Left ventricle myocardium inferior (tissue), 1 donor: ENCODE measurements around the gene ZMYND11. TPM values are rescaled to one million over a fixed set of nuclear protein-coding genes. Genes with fewer than 3 reads are reported as not detected.

Experiments used
- DNase-seq: peaks from one replicate; pipeline ENCODE4 v3.0.0-alpha.2; 2020
- H3K27ac ChIP-seq: fragments of 200-600 bp; replicated peaks from 2 replicates; pipeline ENCODE4 v1.8.0; 2021
- H3K27me3 ChIP-seq: fragments of 200-600 bp; 2 replicates; pipeline ENCODE4 v1.8.0; 2021; ENCODE audit warnings: low read depth
- H3K36me3 ChIP-seq: fragments of 200-600 bp; 2 replicates; pipeline ENCODE4 v1.8.0; 2021
- H3K4me1 ChIP-seq: fragments of 200-600 bp; 2 replicates; pipeline ENCODE4 v1.8.0; 2021
- H3K4me3 ChIP-seq: fragments of 200-600 bp; 2 replicates; pipeline ENCODE4 v1.8.0; 2021; ENCODE audit warnings: mild to moderate bottlenecking, moderate library complexity
- H3K9me3 ChIP-seq: fragments of 200-600 bp; replicated peaks from 2 replicates; pipeline ENCODE4 v1.8.0; 2021
- CTCF ChIP-seq: fragments of 200-600 bp; IDR thresholded peaks from 2 replicates; pipeline ENCODE4 v1.8.0; 2021; ENCODE audit warnings: antibody characterized with exemption, mild to moderate bottlenecking, borderline replicate concordance
- intact Hi-C: fragments of 100-400 bp; cut with micrococcal nuclease; formaldehyde crosslinking; loops from one replicate; pipeline ENCODE4 v1.11.0; 2022
- total RNA-seq: library from RNA; stranded (reverse); fragmentation: NEBNext Ultra II Directional; extraction: Animal tissue kit (Norgen Biotek cat#: 25700); gene quantifications from one replicate; pipeline ENCODE4 v1.2.1, GENCODE V29; 2021
- donor health status: DM: no; HTN: yes; CAD: no; lungs with severe emphysema.

Gene ZMYND11
- total RNA-seq, 1 donor from 2014 or later, result 79.6 TPM

DNA sequence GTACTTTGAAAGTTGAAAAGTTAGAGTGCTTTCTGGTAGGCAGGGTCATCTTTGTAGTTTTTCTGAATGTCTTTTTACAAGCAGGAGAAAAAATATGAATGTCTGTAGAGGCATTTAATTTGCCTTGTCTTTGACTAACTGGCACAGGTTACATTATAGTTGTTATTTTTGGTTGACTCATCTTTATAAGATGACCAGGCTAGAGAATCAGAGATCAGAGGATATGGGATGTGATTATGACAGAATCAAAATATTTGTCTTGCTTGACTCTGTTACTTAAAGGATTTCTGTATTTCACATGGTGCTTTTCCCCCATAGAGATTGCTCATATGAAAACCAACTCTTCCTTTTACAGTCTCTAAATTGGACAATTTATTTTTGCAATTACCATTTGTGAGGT is 2.4 kb downstream of the ZMYND11 start:
- no peak overlapping the region for H3K4me3 ChIP-seq
- no peaks in the 10 kb centered on the region for H3K27me3 ChIP-seq
- no peaks in the 10 kb centered on the region for H3K36me3 ChIP-seq
- peaks cover 72% of the 10 kb centered on the region for H3K4me1 ChIP-seq
- DNase-seq, result no peak
- no peak for TF ChIP-seq CTCF
- H3K27ac ChIP-seq, result no peak overlapping the region
- H3K9me3 ChIP-seq, result no peaks in the 10 kb centered on the region
- intact Hi-C loops, result no loop called here

GRCh38 chr10:142371-142770 is 7.1 kb downstream of the ZMYND11 start:
- no peak for DNase-seq
- H3K4me1 ChIP-seq, result peaks cover 52% of the 10 kb centered on the region
- H3K9me3 ChIP-seq, result peaks cover 4% of the 10 kb centered on the region
- H3K36me3 ChIP-seq, result no peaks in the 10 kb centered on the region
- no peaks in the 10 kb centered on the region for H3K27me3 ChIP-seq
- H3K27ac ChIP-seq, result no peak overlapping the region
- no peak for TF ChIP-seq CTCF
- intact Hi-C loops, result no loop called here
- H3K4me3 ChIP-seq, result no peak overlapping the region

DNA sequence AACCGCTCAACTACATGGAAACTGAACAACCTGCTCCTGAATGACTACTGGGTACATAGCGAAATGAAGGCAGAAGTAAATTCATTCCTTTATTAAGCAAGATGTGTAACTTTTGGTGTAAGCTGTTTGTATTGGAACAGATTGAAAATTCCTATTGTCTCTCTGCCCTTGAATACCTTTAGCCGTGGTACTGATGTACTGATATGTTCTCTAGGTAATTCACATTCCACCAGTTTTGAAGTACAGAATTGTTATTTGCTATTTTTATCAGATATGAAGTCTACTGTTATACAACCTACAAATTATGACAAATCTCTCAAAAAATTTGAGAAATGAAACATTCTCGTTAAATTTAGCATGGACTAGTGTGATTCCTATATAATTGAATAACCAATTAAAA is 17.7 kb downstream of the ZMYND11 start:
- no peaks in the 10 kb centered on the region for H3K36me3 ChIP-seq
- intact Hi-C loops, result no loop called here
- no peak overlapping the region for H3K4me3 ChIP-seq
- no peak overlapping the region for H3K27ac ChIP-seq
- no peaks in the 10 kb centered on the region for H3K27me3 ChIP-seq
- no peak for TF ChIP-seq CTCF
- peaks cover 8% of the 10 kb centered on the region for H3K4me1 ChIP-seq
- DNase-seq, result no peak
- no peaks in the 10 kb centered on the region for H3K9me3 ChIP-seq

DNA sequence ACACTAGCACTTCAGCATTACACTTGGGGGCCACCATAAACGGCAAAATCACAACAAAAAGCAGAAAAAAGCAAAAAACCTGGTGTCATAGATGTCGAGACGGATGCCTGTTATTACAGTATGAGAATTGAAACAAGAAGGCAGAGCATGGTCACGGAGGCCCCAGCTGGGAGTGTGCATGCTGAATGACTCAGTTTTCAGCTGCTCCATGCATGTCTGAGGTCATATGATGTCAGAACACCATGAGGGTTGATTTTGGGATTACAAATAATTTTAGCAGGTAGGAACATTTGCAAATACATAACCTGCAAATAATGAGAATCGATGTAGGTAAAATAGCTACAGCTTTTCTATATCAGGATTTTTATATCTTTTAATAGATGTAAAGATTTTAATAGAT is 19.1 kb downstream of the ZMYND11 start:
- intact Hi-C loops, result no loop called here
- Histone ChIP-seq H3K4me3 (no peak overlapping the region), H3K27me3 (no peaks in the 10 kb centered on the region), H3K4me1 (peaks cover 8% of the 10 kb centered on the region), H3K36me3 (no peaks in the 10 kb centered on the region), H3K27ac (no peak overlapping the region), H3K9me3 (no peaks in the 10 kb centered on the region)
- DNase-seq, result no peak
- no peak for TF ChIP-seq CTCF

- intact Hi-C loops, result no loop called here
- Histone ChIP-seq H3K36me3 (peaks cover 4% of the 10 kb centered on the region), H3K27me3 (no peaks in the 10 kb centered on the region), H3K9me3 (peaks cover 22% of the 10 kb centered on the region), H3K4me3 (no peak overlapping the region), H3K4me1 (peaks cover 7% of the 10 kb centered on the region), H3K27ac (no peak overlapping the region)
- no peak for TF ChIP-seq CTCF
- DNase-seq, result no peak
These were observed 32.1 kb downstream of the ZMYND11 start for GRCh38 chr10:167383-167782.

- no peaks in the 10 kb centered on the region for H3K36me3 ChIP-seq
- peaks cover 9% of the 10 kb centered on the region for H3K4me1 ChIP-seq
- no peak for DNase-seq
- TF ChIP-seq CTCF, result no peak
- H3K27ac ChIP-seq, result no peak overlapping the region
- peaks cover 15% of the 10 kb centered on the region for H3K9me3 ChIP-seq
- H3K27me3 ChIP-seq, result no peaks in the 10 kb centered on the region
- intact Hi-C loops, result no loop called here
- no peak overlapping the region for H3K4me3 ChIP-seq
These were observed 38.5 kb downstream of the ZMYND11 start for GRCh38 chr10:173741-174140.
